Ishikawa (cell line): Measurements from ENCODE around the gene ST6GALNAC3.

Source experiments
- CEBPB ChIP-seq: IDR thresholded peaks from 2 replicates; pipeline ENCODE4 v1.6.1; 2012
- NFIC ChIP-seq: IDR thresholded peaks from 2 replicates; pipeline ENCODE4 v1.6.1; 2012
- RAD21 ChIP-seq: IDR thresholded peaks from 2 replicates; pipeline ENCODE4 v1.6.1; 2012; ENCODE audit warnings: low read depth
- REST ChIP-seq: IDR thresholded peaks from 2 replicates; pipeline ENCODE4 v1.6.1; 2012; ENCODE audit warnings: low read depth, mild to moderate bottlenecking
- TCF12 ChIP-seq: IDR thresholded peaks from 2 replicates; pipeline ENCODE4 v1.6.1; 2012; ENCODE audit warnings: low read depth

- TF ChIP-seq REST (no peak), RAD21 (no peak), TCF12 (no peak), CEBPB (no peak), NFIC (no peak)
Observed at GRCh38 chr1:76055987-76056386, 18.6 kb upstream of the ST6GALNAC3 start.
